Measurements from ENCODE around the gene SSH2. TPM values are rescaled to one million over a fixed set of nuclear protein-coding genes. Genes with fewer than 3 reads are reported as not detected.

SSH2 gene
- total and polyA plus RNA-seq, 9 of the 15 experiments (the other 6 are each of a cell fraction or from before 2014, with no cell fraction given): 3.9 to 16.1 (median 10.2) TPM

- TF ChIP-seq, protein P1, sequence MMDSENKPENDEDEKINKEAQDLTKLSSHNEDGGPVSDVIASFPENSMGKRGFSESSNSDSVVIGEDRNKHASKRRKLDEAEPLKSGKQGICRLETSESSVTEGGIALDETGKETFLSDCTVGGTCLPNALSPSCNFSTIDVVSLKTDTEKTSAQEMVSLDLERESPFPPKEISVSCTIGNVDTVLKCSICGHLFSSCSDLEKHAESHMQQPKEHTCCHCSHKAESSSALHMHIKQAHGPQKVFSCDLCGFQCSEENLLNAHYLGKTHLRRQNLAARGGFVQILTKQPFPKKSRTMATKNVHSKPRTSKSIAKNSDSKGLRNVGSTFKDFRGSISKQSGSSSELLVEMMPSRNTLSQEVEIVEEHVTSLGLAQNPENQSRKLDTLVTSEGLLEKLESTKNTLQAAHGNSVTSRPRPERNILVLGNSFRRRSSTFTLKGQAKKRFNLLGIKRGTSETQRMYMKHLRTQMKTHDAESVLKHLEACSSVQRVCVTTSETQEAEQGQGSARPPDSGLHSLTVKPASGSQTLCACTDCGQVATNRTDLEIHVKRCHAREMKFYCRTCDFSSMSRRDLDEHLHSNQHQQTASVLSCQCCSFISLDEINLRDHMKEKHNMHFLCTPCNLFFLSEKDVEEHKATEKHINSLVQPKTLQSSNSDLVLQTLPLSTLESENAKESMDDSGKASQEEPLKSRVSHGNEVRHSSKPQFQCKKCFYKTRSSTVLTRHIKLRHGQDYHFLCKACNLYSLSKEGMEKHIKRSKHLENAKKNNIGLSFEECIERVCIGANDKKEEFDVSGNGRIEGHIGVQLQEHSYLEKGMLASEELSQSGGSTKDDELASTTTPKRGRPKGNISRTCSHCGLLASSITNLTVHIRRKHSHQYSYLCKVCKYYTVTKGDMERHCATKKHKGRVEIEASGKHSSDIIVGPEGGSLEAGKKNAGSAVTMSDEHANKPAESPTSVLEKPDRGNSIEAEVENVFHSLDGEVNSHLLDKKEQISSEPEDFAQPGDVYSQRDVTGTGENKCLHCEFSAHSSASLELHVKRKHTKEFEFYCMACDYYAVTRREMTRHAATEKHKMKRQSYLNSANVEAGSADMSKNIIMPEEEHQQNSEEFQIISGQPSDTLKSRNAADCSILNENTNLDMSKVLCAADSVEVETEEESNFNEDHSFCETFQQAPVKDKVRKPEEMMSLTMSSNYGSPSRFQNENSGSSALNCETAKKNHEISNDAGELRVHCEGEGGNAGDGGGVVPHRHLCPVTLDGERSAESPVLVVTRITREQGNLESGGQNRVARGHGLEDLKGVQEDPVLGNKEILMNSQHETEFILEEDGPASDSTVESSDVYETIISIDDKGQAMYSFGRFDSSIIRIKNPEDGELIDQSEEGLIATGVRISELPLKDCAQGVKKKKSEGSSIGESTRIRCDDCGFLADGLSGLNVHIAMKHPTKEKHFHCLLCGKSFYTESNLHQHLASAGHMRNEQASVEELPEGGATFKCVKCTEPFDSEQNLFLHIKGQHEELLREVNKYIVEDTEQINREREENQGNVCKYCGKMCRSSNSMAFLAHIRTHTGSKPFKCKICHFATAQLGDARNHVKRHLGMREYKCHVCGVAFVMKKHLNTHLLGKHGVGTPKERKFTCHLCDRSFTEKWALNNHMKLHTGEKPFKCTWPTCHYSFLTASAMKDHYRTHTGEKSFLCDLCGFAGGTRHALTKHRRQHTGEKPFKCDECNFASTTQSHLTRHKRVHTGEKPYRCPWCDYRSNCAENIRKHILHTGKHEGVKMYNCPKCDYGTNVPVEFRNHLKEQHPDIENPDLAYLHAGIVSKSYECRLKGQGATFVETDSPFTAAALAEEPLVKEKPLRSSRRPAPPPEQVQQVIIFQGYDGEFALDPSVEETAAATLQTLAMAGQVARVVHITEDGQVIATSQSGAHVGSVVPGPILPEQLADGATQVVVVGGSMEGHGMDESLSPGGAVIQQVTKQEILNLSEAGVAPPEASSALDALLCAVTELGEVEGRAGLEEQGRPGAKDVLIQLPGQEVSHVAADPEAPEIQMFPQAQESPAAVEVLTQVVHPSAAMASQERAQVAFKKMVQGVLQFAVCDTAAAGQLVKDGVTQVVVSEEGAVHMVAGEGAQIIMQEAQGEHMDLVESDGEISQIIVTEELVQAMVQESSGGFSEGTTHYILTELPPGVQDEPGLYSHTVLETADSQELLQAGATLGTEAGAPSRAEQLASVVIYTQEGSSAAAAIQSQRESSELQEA (IDR thresholded peaks at IDR 0.05; ENCODE audit: low read depth): no peak
- TF ChIP-seq ZNF79 (CRISPR knock-in tag; IDR thresholded peaks at IDR 0.05; ENCODE audit: low read depth): no peak
- no peak for TF ChIP-seq CREB1 (IDR thresholded peaks at IDR 0.05)
- no peak for TF ChIP-seq CREB1 (CRISPR knock-in tag; IDR thresholded peaks at IDR 0.05)
- peak; percentile 43; the same call in 1 of the 2 replicates for TF ChIP-seq ZNF316 (IDR thresholded peaks at IDR 0.05)
- no peak for TF ChIP-seq ZNF644 (tag; IDR thresholded peaks at IDR 0.05; ENCODE audit: low read depth)
- TF ChIP-seq MYNN (IDR thresholded peaks at IDR 0.05): no peak; the same call in 1 of the 2 replicates
- TF ChIP-seq MYNN (CRISPR knock-in tag; IDR thresholded peaks at IDR 0.05): no peak
- no peak for TF ChIP-seq ZNF764 (CRISPR knock-in tag; IDR thresholded peaks at IDR 0.05; ENCODE audit: low read depth)
- no peak for TF ChIP-seq CSDE1 (IDR thresholded peaks at IDR 0.05)
- TF ChIP-seq EP300 (IDR thresholded peaks at IDR 0.05; ENCODE audit: low read length): no peak; the same call in 1 of the 2 replicates
- no peak for TF ChIP-seq NKRF (IDR thresholded peaks at IDR 0.05; ENCODE audit: borderline replicate concordance)
- TF ChIP-seq SNAPC5 (CRISPR knock-in tag; IDR thresholded peaks at IDR 0.05): no peak
- TF ChIP-seq CBFA2T2 (conservative IDR thresholded peaks at IDR 0.05): peak; percentile 59
- TF ChIP-seq, protein P2, sequence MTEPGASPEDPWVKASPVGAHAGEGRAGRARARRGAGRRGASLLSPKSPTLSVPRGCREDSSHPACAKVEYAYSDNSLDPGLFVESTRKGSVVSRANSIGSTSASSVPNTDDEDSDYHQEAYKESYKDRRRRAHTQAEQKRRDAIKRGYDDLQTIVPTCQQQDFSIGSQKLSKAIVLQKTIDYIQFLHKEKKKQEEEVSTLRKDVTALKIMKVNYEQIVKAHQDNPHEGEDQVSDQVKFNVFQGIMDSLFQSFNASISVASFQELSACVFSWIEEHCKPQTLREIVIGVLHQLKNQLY (CRISPR knock-in tag; conservative IDR thresholded peaks at IDR 0.05): no peak
- no peak for TF ChIP-seq ZNF444 (CRISPR knock-in tag; IDR thresholded peaks at IDR 0.05)
- no peak for TF ChIP-seq FOXA1 (IDR thresholded peaks at IDR 0.05; ENCODE audit: borderline replicate concordance)
- TF ChIP-seq SIN3B (IDR thresholded peaks at IDR 0.05; ENCODE audit: low read depth): no peak
- TF ChIP-seq MAFF (IDR thresholded peaks at IDR 0.05; ENCODE audit: low read length): peak; percentile 71
- no peak for TF ChIP-seq ZFP30 (CRISPR knock-in tag; IDR thresholded peaks at IDR 0.05; ENCODE audit: borderline replicate concordance)
These were observed 275.9 kb downstream of the SSH2 start (continued) for GRCh38 chr17:29653995-29654714.
